H9 (cell line): Measurements from ENCODE around the gene ACSBG1. TPM values are rescaled to one million over a fixed set of nuclear protein-coding genes. Genes with fewer than 3 reads are reported as not detected.

Source experiments
- DNase-seq: peaks from one replicate; pipeline ENCODE4 v3.0.0-alpha.2; 2017
- H2AFZ ChIP-seq: one replicate; pipeline ENCODE4 v1.6.1; 2013; ENCODE audit warnings: mild to moderate bottlenecking, low read length, control low read depth, moderate library complexity
- H2AK5ac ChIP-seq: 2 replicates; pipeline ENCODE4 v1.6.1; 2013; ENCODE audit warnings: low read length, control low read depth, mixed read lengths; ENCODE audit not compliant: insufficient read length
- H2BK120ac ChIP-seq: one replicate; pipeline ENCODE4 v1.6.1; 2013; ENCODE audit warnings: low read depth, mild to moderate bottlenecking, low read length, control low read depth, inconsistent platforms; ENCODE audit not compliant: poor library complexity, severe bottlenecking
- H2BK12ac ChIP-seq: 2 replicates; pipeline ENCODE4 v1.6.1; 2013; ENCODE audit warnings: low read length, control low read depth, mixed read lengths, low read depth; ENCODE audit not compliant: insufficient read length
- H2BK15ac ChIP-seq: 2 replicates; pipeline ENCODE4 v1.6.1; 2013; ENCODE audit warnings: low read depth, low read length, control low read depth
- H2BK20ac ChIP-seq: one replicate; pipeline ENCODE4 v1.6.1; 2013; ENCODE audit warnings: low read depth, mild to moderate bottlenecking, low read length, control low read depth, inconsistent platforms; ENCODE audit not compliant: poor library complexity, severe bottlenecking
- H2BK5ac ChIP-seq: 2 replicates; pipeline ENCODE4 v1.6.1; 2013; ENCODE audit warnings: low read length, control low read depth, mixed read lengths; ENCODE audit not compliant: insufficient read length
- H3K14ac ChIP-seq: 2 replicates; pipeline ENCODE4 v1.6.1; 2013; ENCODE audit warnings: low read length, control low read depth; ENCODE audit not compliant: insufficient read depth
- H3K18ac ChIP-seq: 2 replicates; pipeline ENCODE4 v1.6.1; 2013; ENCODE audit warnings: low read depth, mild to moderate bottlenecking, mixed read lengths, low read length, control low read depth; ENCODE audit not compliant: insufficient read length
- H3K23ac ChIP-seq: 2 replicates; pipeline ENCODE4 v1.6.1; 2013; ENCODE audit warnings: low read length, control low read depth, mixed read lengths, low read depth; ENCODE audit not compliant: insufficient read length
- H3K23me2 ChIP-seq: 2 replicates; pipeline ENCODE4 v1.6.1; 2013; ENCODE audit warnings: low read depth, mild to moderate bottlenecking, mixed read lengths, low read length, control low read depth; ENCODE audit not compliant: insufficient read length, poor library complexity, severe bottlenecking
- H3K27ac ChIP-seq: 2 replicates; pipeline ENCODE4 v1.5.1; 2013; ENCODE audit warnings: low read length, control low read depth, mixed read lengths, low read depth; ENCODE audit not compliant: insufficient read length
- H3K27me3 ChIP-seq: 2 replicates; pipeline ENCODE4 v1.6.1; 2013; ENCODE audit warnings: low read length, control low read depth, inconsistent platforms; ENCODE audit not compliant: insufficient read depth
- H3K4ac ChIP-seq: 2 replicates; pipeline ENCODE4 v1.6.1; 2013; ENCODE audit warnings: low read depth, mild to moderate bottlenecking, control low read depth, inconsistent platforms, low read length, moderate library complexity
- H3K4me1 ChIP-seq: 2 replicates; pipeline ENCODE4 v1.6.1; 2013; ENCODE audit warnings: low read length, control low read depth, inconsistent platforms; ENCODE audit not compliant: insufficient read depth
- H3K4me2 ChIP-seq: 2 replicates; pipeline ENCODE4 v1.6.1; 2013; ENCODE audit warnings: low read length, control low read depth, mixed read lengths; ENCODE audit not compliant: insufficient read length, insufficient read depth
- H3K56ac ChIP-seq: 2 replicates; pipeline ENCODE4 v1.6.1; 2013; ENCODE audit warnings: low read depth, mild to moderate bottlenecking, mixed read lengths, low read length, control low read depth; ENCODE audit not compliant: insufficient read length
- H3K79me1 ChIP-seq: 2 replicates; pipeline ENCODE4 v1.6.1; 2013; ENCODE audit warnings: low read depth, mild to moderate bottlenecking, moderate library complexity, low read length, control low read depth, inconsistent platforms; ENCODE audit not compliant: insufficient read depth, poor library complexity, severe bottlenecking
- H3K79me2 ChIP-seq: 2 replicates; pipeline ENCODE4 v1.6.1; 2013; ENCODE audit warnings: low read length, control low read depth, inconsistent platforms; ENCODE audit not compliant: insufficient read depth
- H3K9ac ChIP-seq: 2 replicates; pipeline ENCODE4 v1.6.1; 2013; ENCODE audit warnings: low read length, control low read depth, mixed read lengths; ENCODE audit not compliant: insufficient read length; ENCODE audit errors: extremely low read depth
- H3K9me3 ChIP-seq: one replicate; pipeline ENCODE4 v1.6.1; 2013; ENCODE audit warnings: low read depth, low read length, inconsistent platforms; ENCODE audit not compliant: control insufficient read depth
- H3T11ph ChIP-seq: one replicate; pipeline ENCODE4 v1.6.1; 2013; ENCODE audit warnings: mild to moderate bottlenecking, low read length, control low read depth, inconsistent platforms
- H4K20me1 ChIP-seq: one replicate; pipeline ENCODE4 v1.6.1; 2013; ENCODE audit not compliant: control insufficient read depth, insufficient read length, insufficient read depth
- H4K5ac ChIP-seq: 2 replicates; pipeline ENCODE4 v1.6.1; 2013; ENCODE audit warnings: low read depth, mild to moderate bottlenecking, mixed read lengths, low read length, control low read depth; ENCODE audit not compliant: insufficient read length
- H4K8ac ChIP-seq: replicated peaks from 2 replicates; pipeline ENCODE4 v1.6.1; 2013; ENCODE audit warnings: low read length, control low read depth, mixed read lengths, low read depth; ENCODE audit not compliant: insufficient read length
- H4K91ac ChIP-seq: 2 replicates; pipeline ENCODE4 v1.6.1; 2013; ENCODE audit warnings: low read depth, mild to moderate bottlenecking, moderate library complexity, mixed read lengths, low read length, control low read depth; ENCODE audit not compliant: insufficient read length
- H3K27ac Mint-ChIP-seq, 3 experiments: 2 replicates in 2 of 3; 3 replicates in 1 of 3; pipeline ENCODE4 v1.8.0; 2020 to 2021; ENCODE audit warnings: mixed read lengths in 3 of 3, mild to moderate bottlenecking in 1 of 3, moderate library complexity in 1 of 3
- H3K27me3 Mint-ChIP-seq: 2 replicates; pipeline ENCODE4 v1.8.0; 2021; ENCODE audit warnings: low read depth, mild to moderate bottlenecking, moderate library complexity, mixed read lengths
- H3K36me3 Mint-ChIP-seq, 3 experiments: 2 replicates in 2 of 3; 3 replicates in 1 of 3; pipeline ENCODE4 v1.8.0; 2020 to 2021; ENCODE audit warnings: low read depth in 3 of 3, mixed read lengths in 3 of 3; ENCODE audit not compliant: insufficient read depth in 1 of 3
- H3K4me1 Mint-ChIP-seq, 2 experiments: 2 replicates each; pipeline ENCODE4 v1.8.0; 2020; ENCODE audit warnings: mixed read lengths in 2 of 2
- H3K4me3 Mint-ChIP-seq, 2 experiments: 2 replicates in 1 of 2; 3 replicates in 1 of 2; pipeline ENCODE4 v1.8.0; 2020 to 2021; ENCODE audit warnings: mild to moderate bottlenecking in 2 of 2, mixed read lengths in 2 of 2, moderate library complexity in 1 of 2
- H3K9me3 Mint-ChIP-seq, 2 experiments: 2 replicates in 1 of 2; 3 replicates in 1 of 2; pipeline ENCODE4 v1.8.0; 2020; ENCODE audit warnings: mild to moderate bottlenecking in 2 of 2, mixed read lengths in 2 of 2, moderate library complexity in 1 of 2
- WGBS: extraction: QIAGEN DNeasy Blood & Tissue Kit; methylation state at CpG from one replicate; pipeline ENCODE4 v1.1.7; 2013; ENCODE audit warnings: missing lambda C conversion rate, low lambda C conversion rate, mixed read lengths; ENCODE audit not compliant: insufficient read length; ENCODE audit errors: extremely low coverage; 5-methylcytosine and 5-hydroxymethylcytosine counted together
- total RNA-seq: library from RNA; stranded (reverse); gene quantifications from 2 replicates; pipeline ENCODE4 v1.2.1, GENCODE V29; 2021
- TF ChIP-seq, protein P1 (sequence below): fragments of 200-600 bp; sonication (generic); conservative IDR thresholded peaks from 3 replicates; pipeline ENCODE4 v1.8.0; 2021; ENCODE audit warnings: antibody characterized with exemption, mild to moderate bottlenecking

The ACSBG1 gene
- total RNA-seq, 1 experiment from 2014 or later: 2.2 TPM

DNA sequence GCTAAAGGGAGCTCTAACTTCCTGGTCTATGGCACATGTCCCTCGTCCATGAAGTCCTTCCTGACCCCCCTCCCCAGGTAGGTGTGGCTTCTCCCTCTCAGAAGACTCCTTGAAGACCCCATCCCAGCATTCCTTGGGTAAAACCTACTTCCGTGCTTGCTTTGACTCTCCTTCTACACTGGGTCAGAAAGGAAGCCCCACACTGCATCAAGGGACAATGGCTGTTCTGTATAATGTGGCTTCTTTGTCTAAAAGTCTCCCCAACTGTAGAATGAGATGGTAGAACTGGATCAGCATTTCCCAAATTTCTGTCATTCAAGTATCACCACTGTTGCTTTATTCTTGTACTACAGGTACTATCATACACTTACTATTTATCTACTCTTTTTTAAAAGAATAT lies 26.1 kb upstream of the ACSBG1 start:
- no peak overlapping the region for H3K9ac ChIP-seq
- Mint-ChIP-seq H3K9me3 (no peaks in the 10 kb centered on the region), H3K36me3 (no peaks in the 10 kb centered on the region), H3K4me1 (0 out of 4 replicates have a peak, but pooled peaks cover 0 to 2% of the 10 kb centered on the region in 2 experiments), H3K4me3 (no peak overlapping the region), H3K27me3 (no peaks in the 10 kb centered on the region; the same call in 1 of the 2 replicates), H3K27ac (0 out of 7 replicates have a peak overlapping the region, but pooled peaks of 1 of the 3 experiments have one; percentile 10)
- H2BK5ac ChIP-seq: no peak overlapping the region
- no peak overlapping the region for H3K56ac ChIP-seq
- no peak overlapping the region for H2BK12ac ChIP-seq
- H3K79me1 ChIP-seq: no peaks in the 10 kb centered on the region
- no peak overlapping the region for H4K8ac ChIP-seq
- no peak overlapping the region for H3K27ac ChIP-seq
- no peak overlapping the region for H3K4ac ChIP-seq
- H3K4me1 ChIP-seq: no peaks in the 10 kb centered on the region
- TF ChIP-seq, protein P1, sequence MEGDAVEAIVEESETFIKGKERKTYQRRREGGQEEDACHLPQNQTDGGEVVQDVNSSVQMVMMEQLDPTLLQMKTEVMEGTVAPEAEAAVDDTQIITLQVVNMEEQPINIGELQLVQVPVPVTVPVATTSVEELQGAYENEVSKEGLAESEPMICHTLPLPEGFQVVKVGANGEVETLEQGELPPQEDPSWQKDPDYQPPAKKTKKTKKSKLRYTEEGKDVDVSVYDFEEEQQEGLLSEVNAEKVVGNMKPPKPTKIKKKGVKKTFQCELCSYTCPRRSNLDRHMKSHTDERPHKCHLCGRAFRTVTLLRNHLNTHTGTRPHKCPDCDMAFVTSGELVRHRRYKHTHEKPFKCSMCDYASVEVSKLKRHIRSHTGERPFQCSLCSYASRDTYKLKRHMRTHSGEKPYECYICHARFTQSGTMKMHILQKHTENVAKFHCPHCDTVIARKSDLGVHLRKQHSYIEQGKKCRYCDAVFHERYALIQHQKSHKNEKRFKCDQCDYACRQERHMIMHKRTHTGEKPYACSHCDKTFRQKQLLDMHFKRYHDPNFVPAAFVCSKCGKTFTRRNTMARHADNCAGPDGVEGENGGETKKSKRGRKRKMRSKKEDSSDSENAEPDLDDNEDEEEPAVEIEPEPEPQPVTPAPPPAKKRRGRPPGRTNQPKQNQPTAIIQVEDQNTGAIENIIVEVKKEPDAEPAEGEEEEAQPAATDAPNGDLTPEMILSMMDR: no peak
- no peaks in the 10 kb centered on the region for H3K79me2 ChIP-seq
- DNase-seq: no peak
- H2BK20ac ChIP-seq: no peak overlapping the region
- no peak overlapping the region for H3K18ac ChIP-seq
- no peak overlapping the region for H3K4me2 ChIP-seq
- no peak overlapping the region for H4K5ac ChIP-seq
- no peak overlapping the region for H2AK5ac ChIP-seq
- WGBS: no CpG with 5 or more reads among the region's 2 CpGs
- peaks cover 4% of the 10 kb centered on the region for H3K23me2 ChIP-seq
- H3K14ac ChIP-seq: no peak overlapping the region
- no peaks in the 10 kb centered on the region for H3K27me3 ChIP-seq
- no peak overlapping the region for H3K23ac ChIP-seq
- H2BK15ac ChIP-seq: no peak overlapping the region
- H3K9me3 ChIP-seq: no peaks in the 10 kb centered on the region
- no peaks in the 10 kb centered on the region for H4K20me1 ChIP-seq
- no peak overlapping the region for H2BK120ac ChIP-seq
- no peak overlapping the region for H4K91ac ChIP-seq
- H2AFZ ChIP-seq: no peak overlapping the region
- no peak overlapping the region for H3T11ph ChIP-seq
